Keratinocyte (primary cell): ENCODE data around the gene GSN.

Experiments
- EZH2 ChIP-seq: IDR thresholded peaks from one replicate; pipeline ENCODE4 v1.6.1; 2012; ENCODE audit warnings: inconsistent platforms, mild to moderate bottlenecking, low read length, moderate library complexity
- TF ChIP-seq, protein P1 (sequence below), 3 experiments: IDR thresholded peaks in 1 of 3; conservative IDR thresholded peaks in 1 of 3; optimal IDR thresholded peaks in 1 of 3; 2 replicates in 2 of 3; 3 replicates in 1 of 3; pipeline versions ENCODE3 to v1.5.1; 2011; ENCODE audit warnings: low read length in 3 of 3, mild to moderate bottlenecking in 3 of 3, moderate library complexity in 2 of 3, control low read depth in 1 of 3, inconsistent platforms in 1 of 3; ENCODE audit not compliant: insufficient read depth in 2 of 3; ENCODE audit errors: extremely low read depth in 1 of 3

- TF ChIP-seq, protein P1, sequence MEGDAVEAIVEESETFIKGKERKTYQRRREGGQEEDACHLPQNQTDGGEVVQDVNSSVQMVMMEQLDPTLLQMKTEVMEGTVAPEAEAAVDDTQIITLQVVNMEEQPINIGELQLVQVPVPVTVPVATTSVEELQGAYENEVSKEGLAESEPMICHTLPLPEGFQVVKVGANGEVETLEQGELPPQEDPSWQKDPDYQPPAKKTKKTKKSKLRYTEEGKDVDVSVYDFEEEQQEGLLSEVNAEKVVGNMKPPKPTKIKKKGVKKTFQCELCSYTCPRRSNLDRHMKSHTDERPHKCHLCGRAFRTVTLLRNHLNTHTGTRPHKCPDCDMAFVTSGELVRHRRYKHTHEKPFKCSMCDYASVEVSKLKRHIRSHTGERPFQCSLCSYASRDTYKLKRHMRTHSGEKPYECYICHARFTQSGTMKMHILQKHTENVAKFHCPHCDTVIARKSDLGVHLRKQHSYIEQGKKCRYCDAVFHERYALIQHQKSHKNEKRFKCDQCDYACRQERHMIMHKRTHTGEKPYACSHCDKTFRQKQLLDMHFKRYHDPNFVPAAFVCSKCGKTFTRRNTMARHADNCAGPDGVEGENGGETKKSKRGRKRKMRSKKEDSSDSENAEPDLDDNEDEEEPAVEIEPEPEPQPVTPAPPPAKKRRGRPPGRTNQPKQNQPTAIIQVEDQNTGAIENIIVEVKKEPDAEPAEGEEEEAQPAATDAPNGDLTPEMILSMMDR (optimal IDR thresholded peaks at IDR 0.05 in 1 of 3, IDR thresholded peaks at IDR 0.05 in 1 of 3, conservative IDR thresholded peaks at IDR 0.05 in 1 of 3; ENCODE audit: extremely low read depth in 1 of 3, insufficient read depth in 2 of 3, low read length in 3 of 3) = no peak
- TF ChIP-seq EZH2 = no peak
Measured at GRCh38 chr9:121353241-121354061, 85.5 kb downstream of the GSN start.
